Measurements from ENCODE around the gene S1PR4. TPM values are rescaled to one million over a fixed set of nuclear protein-coding genes. Genes with fewer than 3 reads are reported as not detected.
A peak's percentile ranks its signal among the peaks of the same experiment; 100 is the strongest.
"Not testable (repeated sequence)": the region's sequence is repeated elsewhere in the genome, so short reads cannot be mapped to it uniquely, and the experiment has no call there.

Gene S1PR4
- total RNA-seq, 2 donors from 2014 or later: 1.8 to 3.3 TPM

- intact Hi-C loops (cut with DNase I): loop anchor here (10.0 kb wide), 1 partner anchor 213 kb away; no protein-coding TSS in a partner anchor
- no peaks in the 10 kb centered on the region for H3K9me3 ChIP-seq
- H3K36me3 ChIP-seq (replicated peaks in 1 of 2; ENCODE audit: insufficient read depth in 1 of 2, low read depth in 2 of 2): no peaks in the 10 kb centered on the region
- 70% methylated on average over 13 of the region's 13 CpGs for WGBS, 2 donors
- TF ChIP-seq CTCF (IDR thresholded peaks at IDR 0.05): no peak
- no peak for TF ChIP-seq POLR2A (IDR thresholded peaks at IDR 0.05)
- H3K4me3 ChIP-seq: no peak overlapping the region
- H3K27me3 ChIP-seq: no peaks in the 10 kb centered on the region
- no peaks in the 10 kb centered on the region for H3K4me1 ChIP-seq
- DNase-seq (no peak), ATAC-seq (no peak)
- no peak overlapping the region for H3K27ac ChIP-seq
Measured at GRCh38 chr19:3167533-3168272, 10.9 kb upstream of the S1PR4 start.

GRCh38 chr19:3171894-3172672 is 6.5 kb upstream of the S1PR4 start:
- H3K27me3 ChIP-seq: no peaks in the 10 kb centered on the region
- ATAC-seq (no peak), DNase-seq (no peak)
- no peaks in the 10 kb centered on the region for H3K9me3 ChIP-seq
- no peak for TF ChIP-seq CTCF (IDR thresholded peaks at IDR 0.05)
- no peak for TF ChIP-seq POLR2A (IDR thresholded peaks at IDR 0.05)
- H3K4me1 ChIP-seq: no peaks in the 10 kb centered on the region
- no peak overlapping the region for H3K27ac ChIP-seq
- H3K4me3 ChIP-seq: no peak overlapping the region
- 80 to 84% methylated on average over 7 to 12 of the region's 15 CpGs for WGBS, 2 donors
- intact Hi-C loops (cut with DNase I): no loop called here
- no peaks in the 10 kb centered on the region for H3K36me3 ChIP-seq (replicated peaks in 1 of 2; ENCODE audit: insufficient read depth in 1 of 2, low read depth in 2 of 2)

GRCh38 chr19:3172673-3173000 is 5.9 kb upstream of the S1PR4 start:
- H3K9me3 ChIP-seq; ATAC-seq; H3K27ac ChIP-seq; H3K4me3 ChIP-seq; H3K27me3 ChIP-seq; intact Hi-C loops (cut with DNase I); DNase-seq; H3K4me1 ChIP-seq; H3K36me3 ChIP-seq (replicated peaks in 1 of 2; ENCODE audit: insufficient read depth in 1 of 2, low read depth in 2 of 2): not testable (repeated sequence)
- 52 to 80% methylated on average over 6 of the region's 6 CpGs for WGBS, 2 donors

GRCh38 chr19:3175781-3176714 is 2.5 kb upstream of the S1PR4 start:
- 34 to 43% methylated on average over 15 to 16 of the region's 17 CpGs for WGBS, 2 donors
- intact Hi-C loops (cut with DNase I): no loop called here
- TF ChIP-seq CTCF (IDR thresholded peaks at IDR 0.05): no peak
- TF ChIP-seq POLR2A (IDR thresholded peaks at IDR 0.05): no peak
- ATAC-seq: peak; percentile 21
- H3K27ac ChIP-seq: no peak overlapping the region
- no peaks in the 10 kb centered on the region for H3K9me3 ChIP-seq
- DNase-seq: peak; percentile 36 to 71 (median 44)
- H3K4me1 ChIP-seq: no peaks in the 10 kb centered on the region
- no peak overlapping the region for H3K4me3 ChIP-seq
- H3K27me3 ChIP-seq: no peaks in the 10 kb centered on the region
- no peaks in the 10 kb centered on the region for H3K36me3 ChIP-seq (replicated peaks in 1 of 2; ENCODE audit: insufficient read depth in 1 of 2, low read depth in 2 of 2)
